NT2/D1 (cell line): ENCODE data around the gene TEX12.
"Not testable (repeated sequence)": the region's sequence is repeated elsewhere in the genome, so short reads cannot be mapped to it uniquely, and the experiment has no call there.

Source experiments
- DNase-seq: peaks from one replicate; pipeline ENCODE4 v3.0.0-alpha.2; 2011; ENCODE audit warnings: low read depth, low spot score
- H3K27me3 ChIP-seq: 2 replicates; pipeline ENCODE4 v1.6.0; 2011; ENCODE audit warnings: mild to moderate bottlenecking; ENCODE audit not compliant: insufficient read length, insufficient read depth
- H3K36me3 ChIP-seq: 2 replicates; pipeline ENCODE4 v1.6.1; 2011; ENCODE audit warnings: mild to moderate bottlenecking, low read length, mixed read lengths; ENCODE audit not compliant: insufficient read depth, insufficient read length
- H3K4me1 ChIP-seq: 2 replicates; pipeline ENCODE4 v1.5.1; 2011; ENCODE audit not compliant: insufficient read depth, insufficient read length
- H3K4me3 ChIP-seq: 2 replicates; pipeline ENCODE4 v1.5.1; 2011; ENCODE audit warnings: low read depth; ENCODE audit not compliant: insufficient read length
- H3K9ac ChIP-seq: 2 replicates; pipeline ENCODE4 v1.6.0; 2011; ENCODE audit warnings: low read depth; ENCODE audit not compliant: insufficient read length
- H3K9me3 ChIP-seq: 2 replicates; pipeline ENCODE4 v1.5.1; 2011; ENCODE audit warnings: mild to moderate bottlenecking, low read length; ENCODE audit not compliant: insufficient read depth
- SUZ12 ChIP-seq: IDR thresholded peaks from 2 replicates; pipeline ENCODE4 v1.6.1; 2011; ENCODE audit not compliant: insufficient read length, insufficient read depth; ENCODE audit errors: extremely low read depth
- YY1 ChIP-seq: IDR thresholded peaks from 2 replicates; pipeline ENCODE4 v1.6.1; 2011; ENCODE audit not compliant: insufficient read length, insufficient read depth
- ZNF274 ChIP-seq: IDR thresholded peaks from 2 replicates; pipeline ENCODE4 v1.6.1; 2011; ENCODE audit warnings: mild to moderate bottlenecking, low read depth, low read length

Gene TEX12

DNA sequence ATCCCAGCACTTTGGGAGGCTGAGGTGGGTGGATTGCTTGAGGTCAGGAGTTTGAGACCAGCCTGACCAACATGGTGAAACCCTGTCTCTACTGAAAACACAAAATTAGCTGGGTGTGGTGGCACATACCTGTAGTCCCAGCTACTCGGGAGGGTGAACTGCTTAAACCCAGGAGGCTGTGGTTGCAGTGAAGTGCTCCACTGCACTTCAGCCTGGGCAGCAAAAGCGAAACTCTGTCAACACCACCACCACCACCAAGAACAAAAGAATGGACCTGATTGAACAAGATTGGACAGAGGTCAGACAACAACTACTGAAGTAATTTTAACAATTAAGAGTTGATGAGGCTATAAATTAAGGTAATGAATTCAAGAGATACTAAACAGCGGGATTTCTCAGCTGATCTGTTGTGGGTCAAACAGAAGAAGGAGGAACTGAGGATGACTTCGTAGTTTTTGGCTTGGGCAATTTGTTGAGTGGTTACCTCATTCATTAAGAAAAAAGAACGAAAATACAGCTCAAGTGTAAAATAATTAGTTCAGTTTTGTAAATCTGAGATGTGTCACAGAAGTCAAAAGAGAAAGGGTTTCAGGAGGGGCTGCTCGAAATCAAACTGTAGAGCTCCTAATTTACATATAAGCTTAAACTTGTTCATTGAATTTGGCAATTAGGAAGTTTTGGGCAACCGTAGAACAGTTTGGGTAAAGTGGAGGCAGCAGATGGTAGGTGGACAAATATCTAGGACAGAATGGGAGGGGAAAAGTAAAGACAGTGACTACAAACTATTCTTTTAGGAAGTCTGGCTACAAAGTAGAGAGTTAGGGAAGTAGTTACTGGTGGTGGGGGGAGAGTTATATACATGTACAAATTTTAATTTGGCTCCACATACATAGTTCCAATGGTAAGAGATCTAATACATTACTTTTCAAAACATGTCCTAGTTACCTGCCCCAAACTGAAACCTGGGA is 7.8 kb upstream of the TEX12 start:
- TF ChIP-seq SUZ12 (no peak), ZNF274 (no peak), YY1 (no peak)
- H3K36me3 ChIP-seq = no peaks in the 10 kb centered on the region
- H3K9me3 ChIP-seq = no peaks in the 10 kb centered on the region
- H3K27me3 ChIP-seq = no peaks in the 10 kb centered on the region
- H3K9ac ChIP-seq = no peak overlapping the region
- no peaks in the 10 kb centered on the region for H3K4me1 ChIP-seq
- H3K4me3 ChIP-seq = no peak overlapping the region
- DNase-seq = no peak

DNA sequence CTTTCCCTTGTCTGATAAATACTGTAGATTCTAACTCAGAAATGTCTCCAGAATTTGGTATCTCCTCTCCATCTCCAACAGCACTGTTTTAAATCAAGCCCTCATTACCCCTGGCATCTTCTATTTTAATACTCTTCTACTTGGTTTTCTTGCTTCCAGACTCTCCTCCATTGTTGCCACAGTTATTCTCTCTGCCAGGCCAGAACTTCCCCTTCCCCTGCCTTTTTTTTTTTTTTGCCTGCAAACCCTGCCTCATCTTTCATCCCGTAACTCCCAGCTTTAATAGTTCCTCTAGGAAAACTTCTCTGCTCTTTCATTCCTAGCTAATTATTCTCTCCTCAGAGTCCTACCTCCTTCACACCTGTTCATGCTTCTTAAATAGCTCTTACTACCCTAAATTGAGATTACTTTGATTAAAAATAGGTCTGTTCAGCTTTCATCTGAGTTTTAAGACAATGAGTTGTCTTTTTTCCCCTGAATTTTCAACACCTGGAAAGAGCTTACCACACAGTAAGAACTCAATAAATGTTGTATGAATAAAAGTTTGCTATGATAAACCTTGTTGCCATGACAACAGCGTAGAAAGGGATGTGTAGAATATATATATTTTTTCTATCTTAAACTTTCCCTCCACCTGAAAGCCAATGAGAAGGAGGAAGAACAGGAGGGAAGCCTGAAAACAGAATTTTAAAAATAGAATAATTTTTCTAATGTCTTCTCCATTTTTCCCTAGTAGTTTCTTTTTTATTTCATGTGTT is 6.9 kb upstream of the TEX12 start:
- Histone ChIP-seq H3K9me3 (no peaks in the 10 kb centered on the region), H3K36me3 (no peaks in the 10 kb centered on the region), H3K9ac (no peak overlapping the region), H3K27me3 (no peaks in the 10 kb centered on the region), H3K4me1 (no peaks in the 10 kb centered on the region), H3K4me3 (no peak overlapping the region)
- TF ChIP-seq SUZ12 (no peak), ZNF274 (no peak), YY1 (no peak)
- no peak for DNase-seq

DNA sequence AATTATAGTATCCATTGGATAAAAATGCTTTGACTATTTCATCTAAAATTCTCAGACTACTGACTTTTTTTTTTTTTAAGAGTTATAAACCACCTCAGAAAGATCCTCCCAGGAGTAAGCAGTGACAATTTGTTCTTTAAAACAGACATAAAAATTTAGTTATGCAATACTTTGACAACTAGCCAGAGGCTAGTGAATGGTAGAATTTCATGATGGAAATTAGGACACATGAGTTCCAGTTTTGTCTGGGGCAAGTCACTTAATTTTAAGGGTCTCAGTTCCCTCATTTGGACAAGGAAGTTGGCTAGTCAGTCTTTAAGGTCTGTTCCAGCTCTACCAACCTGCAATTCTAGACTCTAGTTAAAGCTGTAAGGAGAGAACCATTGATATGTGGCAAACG is 6.2 kb upstream of the TEX12 start:
- Histone ChIP-seq H3K9me3 (no peaks in the 10 kb centered on the region), H3K27me3 (no peaks in the 10 kb centered on the region), H3K4me3 (no peak overlapping the region), H3K9ac (no peak overlapping the region), H3K4me1 (no peaks in the 10 kb centered on the region), H3K36me3 (no peaks in the 10 kb centered on the region)
- TF ChIP-seq SUZ12 (no peak), YY1 (no peak), ZNF274 (no peak)
- DNase-seq = no peak

DNA sequence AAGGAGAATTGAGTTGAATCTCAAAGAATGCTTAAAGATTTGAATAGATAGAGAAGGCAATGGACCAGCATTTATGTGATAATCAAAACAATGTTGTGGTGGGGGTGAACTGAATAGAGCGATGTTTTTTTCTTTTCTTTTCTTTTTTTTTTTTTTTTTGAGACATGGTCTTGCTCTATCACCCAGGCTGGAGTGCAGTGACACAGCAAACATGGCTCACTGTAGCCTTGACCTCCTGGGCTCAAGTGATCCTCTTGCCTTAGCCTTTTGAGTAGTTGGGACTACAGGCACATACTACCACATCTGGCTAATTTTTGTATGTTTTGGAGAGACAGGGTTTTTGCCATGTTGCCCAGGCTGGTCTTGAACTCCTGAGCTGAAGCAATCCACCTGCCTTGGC is 5.0 kb upstream of the TEX12 start:
- H3K9ac ChIP-seq, H3K36me3 ChIP-seq, H3K27me3 ChIP-seq, H3K9me3 ChIP-seq, DNase-seq, H3K4me3 ChIP-seq, H3K4me1 ChIP-seq: not testable (repeated sequence)

DNA sequence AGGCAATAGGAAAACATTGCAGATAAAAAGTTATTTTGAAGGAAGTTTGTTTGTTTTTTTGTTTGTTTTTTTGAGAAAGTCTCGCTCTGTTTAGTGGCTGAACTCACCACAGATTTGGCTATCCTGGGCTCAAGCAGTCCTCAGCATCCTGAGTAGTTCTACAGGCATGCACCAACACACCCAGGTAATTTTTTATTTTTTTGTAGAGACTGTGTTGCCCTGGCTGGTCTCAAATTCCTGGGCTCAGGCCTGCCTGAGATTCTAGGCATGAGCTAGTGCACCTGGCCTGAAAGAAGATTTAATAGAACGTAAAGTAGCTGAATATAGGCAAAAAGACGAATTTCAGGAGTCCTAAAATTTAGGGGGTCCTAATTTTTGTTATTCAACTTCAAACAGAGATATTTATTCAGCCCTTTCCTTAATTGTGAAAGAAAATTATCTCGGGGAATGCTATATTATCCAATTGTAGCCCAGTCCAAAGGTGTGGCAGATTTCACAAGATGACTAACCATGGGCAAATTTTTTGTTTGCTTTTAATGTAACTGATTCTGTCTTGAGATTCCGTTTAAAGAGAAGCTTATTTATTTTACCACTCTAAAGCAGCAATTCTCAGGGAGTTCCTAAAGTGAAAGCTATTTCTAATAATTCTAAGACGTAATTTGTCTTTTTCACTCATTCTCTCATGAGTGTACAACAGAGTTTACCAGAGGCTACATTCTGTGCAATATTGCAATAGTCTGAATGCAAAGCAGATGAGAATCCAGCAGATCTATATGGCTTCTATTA is 4.2 kb upstream of the TEX12 start:
- Histone ChIP-seq H3K4me1 (no peaks in the 10 kb centered on the region), H3K27me3 (no peaks in the 10 kb centered on the region), H3K4me3 (no peak overlapping the region), H3K36me3 (no peaks in the 10 kb centered on the region), H3K9me3 (no peaks in the 10 kb centered on the region), H3K9ac (no peak overlapping the region)
- no peak for TF ChIP-seq YY1
- no peak for TF ChIP-seq SUZ12
- TF ChIP-seq ZNF274 = no peak
- DNase-seq = no peak

DNA sequence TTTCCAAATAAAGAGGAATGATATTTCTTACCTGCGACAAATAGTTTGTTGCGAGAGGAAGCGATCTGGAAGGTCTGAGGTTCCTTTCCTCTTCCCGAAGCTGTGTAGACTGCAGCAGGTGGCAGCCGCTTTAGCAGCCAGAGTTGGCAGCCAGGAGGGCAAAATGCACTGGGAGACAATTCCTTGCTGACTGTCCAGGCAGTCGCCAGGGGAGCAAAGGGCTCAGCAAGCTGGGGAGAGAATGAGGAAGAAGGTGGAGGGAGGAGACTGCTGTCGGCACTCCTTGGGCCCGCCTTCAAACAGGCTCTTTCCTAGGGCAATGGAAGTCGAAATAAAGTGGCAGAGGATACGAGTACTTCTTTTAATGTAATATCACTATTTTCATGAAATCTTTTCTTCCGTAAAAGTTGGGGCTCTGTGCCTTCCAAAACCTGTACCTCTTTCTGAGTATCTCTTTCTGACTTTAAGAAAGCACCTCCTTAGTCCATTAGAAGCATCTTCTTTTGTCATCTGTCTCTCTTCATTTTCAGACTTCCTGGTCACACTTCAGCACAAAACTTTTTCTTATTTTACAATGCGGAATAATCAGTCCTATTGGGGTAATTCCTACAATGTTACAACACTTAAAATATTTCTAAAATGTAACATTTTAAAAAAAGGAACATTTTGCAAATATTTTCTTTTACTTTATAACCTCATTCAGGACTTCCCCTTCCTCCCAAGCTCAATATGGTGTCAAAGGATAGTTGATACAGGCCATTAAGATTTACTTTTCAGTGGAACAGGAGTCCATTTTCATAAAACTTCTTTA is 3.1 kb upstream of the TEX12 start, which contains the start of gene IL18:
Gene IL18, minus strand, starts transcription at position 220 of the 811 bp plus-strand sequence. CDS start 9,041 bp downstream, outside the sequence.
- Histone ChIP-seq H3K4me1 (no peaks in the 10 kb centered on the region), H3K4me3 (no peak within 1 kb of the TSS), H3K9me3 (no peaks in the 10 kb centered on the region), H3K27me3 (no peaks in the 10 kb centered on the region), H3K9ac (no peak within 1 kb of the TSS), H3K36me3 (no peaks in the 10 kb centered on the region)
- TF ChIP-seq YY1 (no peak), SUZ12 (no peak), ZNF274 (no peak)
- peak; percentile 13 for DNase-seq
